ENCODE results near the gene SND1. TPM values are rescaled to one million over a fixed set of nuclear protein-coding genes. Genes with fewer than 3 reads are reported as not detected.

The SND1 gene
- total and polyA plus RNA-seq, 2 of the 4 experiments (the other 2 are of a cell fraction), result 154 to 294 TPM

DNA sequence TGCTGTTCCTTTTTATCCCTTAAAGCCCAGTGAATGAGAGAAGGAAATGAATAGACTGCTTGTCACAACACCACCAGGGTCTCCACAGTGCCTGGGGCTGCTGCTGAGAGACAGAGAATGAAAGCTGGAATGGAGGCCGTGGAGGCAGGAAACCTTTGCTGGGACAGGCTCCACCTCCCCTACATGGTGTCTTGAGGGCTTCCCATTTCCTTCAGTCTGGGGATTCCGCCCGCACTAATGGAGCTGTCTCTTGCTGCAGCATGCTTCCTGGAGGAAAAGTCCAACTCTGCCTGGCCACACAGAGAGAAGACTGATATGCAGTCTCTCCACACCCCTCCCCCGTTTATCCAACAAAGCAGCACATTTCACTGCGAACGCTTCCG, 324.7 kb downstream of the SND1 start:
- ATAC-seq (ENCODE audit: low read depth) (no peak), DNase-seq (no peak)
- Histone ChIP-seq H3K14ac (replicated peaks; ENCODE audit: low read depth, low read length) (no peak overlapping the region), H4K20me1 (ENCODE audit: insufficient read depth, low read length) (peaks cover 13% of the 10 kb centered on the region; the same call in 1 of the 2 replicates), H3K4me1 (ENCODE audit: control insufficient read depth, insufficient read depth, low read length) (no peaks in the 10 kb centered on the region), H4K8ac (ENCODE audit: low read depth in 2 of 2, low read length in 2 of 2) (no peak overlapping the region), H3K4me2 (ENCODE audit: low read depth, low read length) (no peak overlapping the region), H3K27ac (ENCODE audit: insufficient read depth, low read length) (no peak overlapping the region), H2BK5ac (ENCODE audit: low read depth, low read length, poor library complexity, severe bottlenecking) (no peak overlapping the region), H3K9me3 (ENCODE audit: control insufficient read depth, insufficient read depth, low read length) (peaks cover 6% of the 10 kb centered on the region), H3K56ac (ENCODE audit: extremely low read depth, insufficient read depth, low read length) (no peak overlapping the region), H3K9ac (ENCODE audit: low read depth, low read length) (no peak overlapping the region), H3K27me3 (ENCODE audit: control insufficient read depth, insufficient read depth, low read length) (no peaks in the 10 kb centered on the region), H2BK15ac (ENCODE audit: low read depth, low read length) (no peak overlapping the region), H4K5ac (ENCODE audit: low read depth, low read length) (no peak overlapping the region), H3K4ac (ENCODE audit: low read depth, low read length) (no peak overlapping the region; the same call in 1 of the 2 replicates), H3K18ac (ENCODE audit: low read depth, low read length) (no peak overlapping the region), H3K9me1 (ENCODE audit: insufficient read depth, low read length) (no peaks in the 10 kb centered on the region), H2AK5ac (ENCODE audit: low read depth, low read length) (no peak overlapping the region), H3K79me1 (ENCODE audit: low read depth in 1 of 2, low read length in 2 of 2) (peaks cover 18 to 54% of the 10 kb centered on the region in 2 experiments), H4K91ac (ENCODE audit: insufficient read depth, low read depth, low read length) (no peak overlapping the region), H3K23ac (ENCODE audit: low read depth, low read length) (no peak overlapping the region), H2AK9ac (replicated peaks; ENCODE audit: low read depth, low read length, poor library complexity) (no peak overlapping the region), H2AFZ (replicated peaks; ENCODE audit: low read length, poor library complexity) (no peak overlapping the region), H2BK20ac (ENCODE audit: low read depth, low read length) (no peak overlapping the region), H2BK120ac (ENCODE audit: low read depth, low read length) (no peak overlapping the region), H3K36me3 (ENCODE audit: control insufficient read depth, insufficient read depth, low read length) (peaks cover 8% of the 10 kb centered on the region), H3K4me3 (ENCODE audit: insufficient read depth, low read depth, low read length) (no peak overlapping the region)
- TF ChIP-seq, protein P1, sequence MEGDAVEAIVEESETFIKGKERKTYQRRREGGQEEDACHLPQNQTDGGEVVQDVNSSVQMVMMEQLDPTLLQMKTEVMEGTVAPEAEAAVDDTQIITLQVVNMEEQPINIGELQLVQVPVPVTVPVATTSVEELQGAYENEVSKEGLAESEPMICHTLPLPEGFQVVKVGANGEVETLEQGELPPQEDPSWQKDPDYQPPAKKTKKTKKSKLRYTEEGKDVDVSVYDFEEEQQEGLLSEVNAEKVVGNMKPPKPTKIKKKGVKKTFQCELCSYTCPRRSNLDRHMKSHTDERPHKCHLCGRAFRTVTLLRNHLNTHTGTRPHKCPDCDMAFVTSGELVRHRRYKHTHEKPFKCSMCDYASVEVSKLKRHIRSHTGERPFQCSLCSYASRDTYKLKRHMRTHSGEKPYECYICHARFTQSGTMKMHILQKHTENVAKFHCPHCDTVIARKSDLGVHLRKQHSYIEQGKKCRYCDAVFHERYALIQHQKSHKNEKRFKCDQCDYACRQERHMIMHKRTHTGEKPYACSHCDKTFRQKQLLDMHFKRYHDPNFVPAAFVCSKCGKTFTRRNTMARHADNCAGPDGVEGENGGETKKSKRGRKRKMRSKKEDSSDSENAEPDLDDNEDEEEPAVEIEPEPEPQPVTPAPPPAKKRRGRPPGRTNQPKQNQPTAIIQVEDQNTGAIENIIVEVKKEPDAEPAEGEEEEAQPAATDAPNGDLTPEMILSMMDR (conservative IDR thresholded peaks at IDR 0.05; ENCODE audit: low read depth, low read length), result no peak
- TF ChIP-seq MAZ (IDR thresholded peaks at IDR 0.05; ENCODE audit: borderline replicate concordance, low read depth, low read length) (no peak), MXI1 (IDR thresholded peaks at IDR 0.05; ENCODE audit: borderline replicate concordance, low read depth, low read length) (no peak)
- in situ Hi-C loops (cut with MboI; ENCODE audit: low sequenced_read_pairs) (no loop called here), intact Hi-C loops (cut with micrococcal nuclease) (no loop called here), dilution Hi-C loops (cut with HindIII; ENCODE audit: low sequenced_read_pairs, unreplicated experiment) (no loop called here)
- no TSS peak for BruUV-seq (replicated peaks)
- ChIA-PET CTCF (no interaction called here), POLR2A (ENCODE audit: unreplicated experiment) (no interaction called here)
- no CpG with 5 or more reads among the region's 7 CpGs for WGBS, 2 experiments (ENCODE audit: extremely low coverage in 2 of 2, insufficient read length in 1 of 2)
